Measurements from ENCODE around the gene SEC61B. TPM values are rescaled to one million over a fixed set of nuclear protein-coding genes. Genes with fewer than 3 reads are reported as not detected.

Gene SEC61B
- total RNA-seq, 1 experiment from 2014 or later: 101 TPM

- CTCF ChIA-PET: no interaction called here
- Mint-ChIP-seq H3K27me3 (ENCODE audit: unreplicated experiment) (peaks cover 64% of the 10 kb centered on the region), H3K27ac (ENCODE audit: unreplicated experiment) (no peak overlapping the region), H3K36me3 (ENCODE audit: insufficient read depth, unreplicated experiment) (no peaks in the 10 kb centered on the region), H3K4me1 (ENCODE audit: low read depth, unreplicated experiment) (peaks cover 7% of the 10 kb centered on the region), H3K4me3 (ENCODE audit: low read depth, unreplicated experiment) (no peak overlapping the region), H3K9me3 (ENCODE audit: low read depth, unreplicated experiment) (no peaks in the 10 kb centered on the region)
- DNase-seq: no peak
- BruUV-seq (replicated peaks): no TSS peak
- intact Hi-C loops (cut with micrococcal nuclease; ENCODE audit: unreplicated experiment): no loop called here
- TF ChIP-seq CTCF (IDR thresholded peaks at IDR 0.05; ENCODE audit: unreplicated experiment): no peak
Observed at GRCh38 chr9:99189186-99189585, 32.9 kb upstream of the SEC61B start.

GRCh38 chr9:99189887-99190596 is 32.0 kb upstream of the SEC61B start:
- CTCF ChIA-PET: no interaction called here
- Mint-ChIP-seq H3K9me3 (ENCODE audit: low read depth, unreplicated experiment) (no peaks in the 10 kb centered on the region), H3K4me1 (ENCODE audit: low read depth, unreplicated experiment) (no peaks in the 10 kb centered on the region), H3K27ac (ENCODE audit: unreplicated experiment) (no peak overlapping the region), H3K4me3 (ENCODE audit: low read depth, unreplicated experiment) (no peak overlapping the region), H3K36me3 (ENCODE audit: insufficient read depth, unreplicated experiment) (no peaks in the 10 kb centered on the region), H3K27me3 (ENCODE audit: unreplicated experiment) (peaks cover 69% of the 10 kb centered on the region)
- BruUV-seq (replicated peaks): no TSS peak
- no peak for TF ChIP-seq CTCF (IDR thresholded peaks at IDR 0.05; ENCODE audit: unreplicated experiment)
- no peak for DNase-seq
- intact Hi-C loops (cut with micrococcal nuclease; ENCODE audit: unreplicated experiment): no loop called here

DNA sequence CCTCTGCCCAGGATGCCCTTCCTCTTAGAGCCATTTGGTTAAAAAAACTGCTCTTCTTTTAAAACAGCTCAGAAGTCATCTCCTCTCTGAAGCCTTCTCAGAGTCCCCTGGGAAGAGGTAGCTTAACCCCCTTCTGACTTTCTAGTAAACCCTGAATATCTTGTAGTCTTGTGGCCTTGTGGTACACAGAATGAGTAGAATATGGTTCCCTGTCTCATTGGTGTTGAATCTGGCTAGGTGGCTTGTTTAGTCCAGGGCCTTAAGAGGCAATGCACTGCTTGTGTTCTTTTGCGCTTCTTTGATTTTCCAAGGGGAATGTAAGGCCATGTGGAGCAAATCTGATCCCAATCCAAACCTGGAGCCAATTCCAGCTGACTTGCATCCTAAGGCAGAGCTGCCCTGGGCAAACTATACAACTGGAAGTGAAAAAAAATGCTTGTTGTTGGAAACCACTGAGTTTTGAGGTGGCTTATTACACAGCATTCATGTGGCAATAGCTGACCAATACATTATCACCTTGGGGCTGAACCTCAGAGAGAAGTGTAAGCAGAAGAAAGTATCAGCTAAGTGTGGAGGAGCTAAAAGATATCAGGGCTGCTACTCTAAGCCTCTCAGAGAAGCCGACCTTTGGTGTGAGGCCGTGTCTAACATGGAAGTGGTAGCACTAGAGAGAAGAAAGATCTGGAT is 31.3 kb upstream of the SEC61B start:
- no peak for TF ChIP-seq CTCF (IDR thresholded peaks at IDR 0.05; ENCODE audit: unreplicated experiment)
- peaks cover 76% of the 10 kb centered on the region for H3K27me3 Mint-ChIP-seq (ENCODE audit: unreplicated experiment)
- CTCF ChIA-PET: interaction anchor here (0.5 kb wide), 1 partner anchor 154 kb away, joined by 3 read pairs; no protein-coding TSS in a partner anchor

GRCh38 chr9:99192786-99193465 is 29.2 kb upstream of the SEC61B start:
- H3K36me3 Mint-ChIP-seq (ENCODE audit: insufficient read depth, unreplicated experiment): no peaks in the 10 kb centered on the region
- no peaks in the 10 kb centered on the region for H3K9me3 Mint-ChIP-seq (ENCODE audit: low read depth, unreplicated experiment)
- CTCF ChIA-PET: no interaction called here
- BruUV-seq (replicated peaks): no TSS peak
- no peaks in the 10 kb centered on the region for H3K4me1 Mint-ChIP-seq (ENCODE audit: low read depth, unreplicated experiment)
- H3K4me3 Mint-ChIP-seq (ENCODE audit: low read depth, unreplicated experiment): no peak overlapping the region
- TF ChIP-seq CTCF (IDR thresholded peaks at IDR 0.05; ENCODE audit: unreplicated experiment): no peak
- intact Hi-C loops (cut with micrococcal nuclease; ENCODE audit: unreplicated experiment): no loop called here
- H3K27me3 Mint-ChIP-seq (ENCODE audit: unreplicated experiment): peaks cover 96% of the 10 kb centered on the region
- no peak overlapping the region for H3K27ac Mint-ChIP-seq (ENCODE audit: unreplicated experiment)
- DNase-seq: no peak

More for the DNA sequence above, 31.3 kb upstream of the SEC61B start:
- Mint-ChIP-seq H3K27ac (ENCODE audit: unreplicated experiment) (no peak overlapping the region), H3K4me1 (ENCODE audit: low read depth, unreplicated experiment) (no peaks in the 10 kb centered on the region), H3K36me3 (ENCODE audit: insufficient read depth, unreplicated experiment) (no peaks in the 10 kb centered on the region), H3K9me3 (ENCODE audit: low read depth, unreplicated experiment) (no peaks in the 10 kb centered on the region), H3K4me3 (ENCODE audit: low read depth, unreplicated experiment) (no peak overlapping the region)
- DNase-seq: no peak
- intact Hi-C loops (cut with micrococcal nuclease; ENCODE audit: unreplicated experiment): no loop called here
- BruUV-seq (replicated peaks): no TSS peak

Data from Calu3 (cell line).